ENCODE data around the gene WWC2. TPM values are rescaled to one million over a fixed set of nuclear protein-coding genes. Genes with fewer than 3 reads are reported as not detected.
"Not testable (repeated sequence)": the region's sequence is repeated elsewhere in the genome, so short reads cannot be mapped to it uniquely, and the experiment has no call there.

Gene WWC2
- total RNA-seq, 1 experiment from 2014 or later, result 11.5 TPM

GRCh38 chr4:183295711-183296110 is 196.7 kb downstream of the WWC2 start:
- DNase-seq (ENCODE audit: low spot score), result no peak

GRCh38 chr4:183297675-183298074 is 198.6 kb downstream of the WWC2 start:
- DNase-seq (ENCODE audit: low spot score), result no peak

- DNase-seq (ENCODE audit: low spot score), result no peak
Observed at GRCh38 chr4:183299464-183299863, 200.4 kb downstream of the WWC2 start.

GRCh38 chr4:183300070-183300469 is 201.0 kb downstream of the WWC2 start:
- DNase-seq (ENCODE audit: low spot score), result no peak

GRCh38 chr4:183300655-183301054 is 201.6 kb downstream of the WWC2 start:
- no peak for DNase-seq (ENCODE audit: low spot score)

- no peak for DNase-seq (ENCODE audit: low spot score)
Observed at GRCh38 chr4:183303301-183303700, 204.2 kb downstream of the WWC2 start.

- no peak for DNase-seq (ENCODE audit: low spot score)
Observed at GRCh38 chr4:183304067-183304466, 205.0 kb downstream of the WWC2 start.

GRCh38 chr4:183304538-183304937 is 205.5 kb downstream of the WWC2 start:
- no peak for DNase-seq (ENCODE audit: low spot score)

- DNase-seq (ENCODE audit: low spot score), result no peak
Observed at GRCh38 chr4:183306811-183307210, 207.8 kb downstream of the WWC2 start.

- no peak for DNase-seq (ENCODE audit: low spot score)
Observed at GRCh38 chr4:183312841-183313240, 213.8 kb downstream of the WWC2 start.

- DNase-seq (ENCODE audit: low spot score), result no peak
Observed at GRCh38 chr4:183314336-183314735, 215.3 kb downstream of the WWC2 start.

- DNase-seq (ENCODE audit: low spot score), result no peak
Observed at GRCh38 chr4:183314806-183315205, 215.7 kb downstream of the WWC2 start.

- no peak for DNase-seq (ENCODE audit: low spot score)
Observed at GRCh38 chr4:183318656-183319055, 219.6 kb downstream of the WWC2 start.

GRCh38 chr4:183320211-183321059 is 221.4 kb downstream of the WWC2 start, which contains the start of gene CLDN22:
Gene CLDN22, minus strand, starts transcription at chr4:183320276. Its CDS starts 58 bp downstream, at chr4:183320218.
- no peak for DNase-seq (ENCODE audit: low spot score)

GRCh38 chr4:183321079-183321478 is 222.0 kb downstream of the WWC2 start:
- no peak for DNase-seq (ENCODE audit: low spot score)

GRCh38 chr4:183321516-183321915 is 222.5 kb downstream of the WWC2 start:
- DNase-seq (ENCODE audit: low spot score), result no peak

- DNase-seq (ENCODE audit: low spot score), result no peak
Observed at GRCh38 chr4:183322326-183322725, 223.3 kb downstream of the WWC2 start, which contains the start of gene CLDN24. Gene CLDN24, minus strand, starts transcription at chr4:183322426. Its CDS starts 0 bp downstream, at chr4:183322426.

GRCh38 chr4:183323295-183323694 is 224.2 kb downstream of the WWC2 start:
- no peak for DNase-seq (ENCODE audit: low spot score)

- DNase-seq (ENCODE audit: low spot score), result not testable (repeated sequence)
Observed at GRCh38 chr4:183324056-183324455, 225.0 kb downstream of the WWC2 start.

GRCh38 chr4:183324619-183325018 is 225.6 kb downstream of the WWC2 start:
- no peak for DNase-seq (ENCODE audit: low spot score)

GRCh38 chr4:183326387-183326786 is 227.3 kb downstream of the WWC2 start:
- DNase-seq (ENCODE audit: low spot score), result not testable (repeated sequence)

- no peak for DNase-seq (ENCODE audit: low spot score)
Observed at GRCh38 chr4:183326853-183327252, 227.8 kb downstream of the WWC2 start.

- no peak for DNase-seq (ENCODE audit: low spot score)
Observed at GRCh38 chr4:183327827-183328226, 228.8 kb downstream of the WWC2 start.

Data from HT-29 (cell line).